Measurements from ENCODE around the gene GRIN3A. TPM values are rescaled to one million over a fixed set of nuclear protein-coding genes. Genes with fewer than 3 reads are reported as not detected.
"Not testable (repeated sequence)": the region's sequence is repeated elsewhere in the genome, so short reads cannot be mapped to it uniquely, and the experiment has no call there.

GRIN3A gene
- total RNA-seq, result not detected in 2 replicates

GRCh38 chr9:101738566-101739183 is at the start of gene GRIN3A:
TSS of gene GRIN3A (minus strand) at chr9:101738647. CDS start at chr9:101737979, 668 bp downstream.
- peak in 1 of 2 donors; percentile 2 for DNase-seq (ENCODE audit: low read depth in 2 of 2)

- no peak for DNase-seq (ENCODE audit: low read depth in 2 of 2)
These were observed 49.4 kb upstream of the GRIN3A start for GRCh38 chr9:101787891-101788290.

GRCh38 chr9:101778332-101778731 is 39.9 kb upstream of the GRIN3A start:
- DNase-seq (ENCODE audit: low read depth in 2 of 2), result no peak

DNA sequence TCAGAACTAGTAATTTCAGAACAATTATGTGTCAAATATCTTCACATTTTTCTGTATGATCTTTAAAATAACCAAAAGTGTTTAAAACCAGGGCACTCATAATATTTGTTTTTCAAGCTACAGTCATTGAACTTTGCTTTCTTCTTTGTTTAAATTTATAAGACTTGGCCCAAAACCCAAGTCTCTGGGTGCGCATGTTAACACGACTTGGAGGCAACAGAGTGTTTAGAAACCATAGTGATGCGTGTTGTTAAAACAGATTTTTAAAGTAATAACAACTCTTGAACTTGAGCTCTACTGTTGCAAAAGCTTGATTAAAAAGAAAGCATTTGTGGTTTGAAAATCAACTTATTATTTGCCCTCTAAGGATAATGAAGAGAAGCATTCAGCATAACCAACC is 26.0 kb upstream of the GRIN3A start:
- no peak for DNase-seq (ENCODE audit: low read depth in 2 of 2)

DNA sequence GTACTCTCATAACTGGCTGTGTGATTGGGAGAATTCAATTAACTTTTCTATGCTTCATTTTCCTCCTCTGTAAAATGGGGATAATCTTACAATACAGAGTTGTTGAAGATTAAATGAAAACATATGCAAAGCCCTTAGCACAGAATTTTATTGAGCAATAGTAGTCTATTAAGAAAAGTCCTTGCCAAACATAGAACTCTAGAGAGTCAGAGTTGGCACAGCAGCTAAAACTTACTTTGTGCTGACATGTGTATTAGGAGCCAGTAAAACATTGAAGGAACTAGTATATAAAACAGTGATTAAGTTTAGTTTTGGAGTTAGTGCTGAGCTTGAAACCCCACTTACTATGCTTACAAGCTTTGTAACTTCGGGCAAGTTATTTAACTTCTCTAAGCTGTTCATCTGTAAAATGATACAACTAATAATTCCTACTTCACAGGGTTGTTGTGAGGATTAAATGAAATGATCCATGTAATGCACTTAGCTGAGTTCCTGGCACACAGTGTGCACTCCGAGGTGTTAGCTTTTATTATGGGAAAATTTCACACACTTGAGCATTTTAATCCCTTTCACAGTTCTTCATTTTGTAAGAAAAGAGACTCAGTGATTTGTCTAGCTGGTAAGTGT is 20.0 kb upstream of the GRIN3A start:
- no peak for DNase-seq (ENCODE audit: low read depth in 2 of 2)

GRCh38 chr9:101753716-101754115 is 15.3 kb upstream of the GRIN3A start:
- DNase-seq (ENCODE audit: low read depth in 2 of 2), result no peak

DNA sequence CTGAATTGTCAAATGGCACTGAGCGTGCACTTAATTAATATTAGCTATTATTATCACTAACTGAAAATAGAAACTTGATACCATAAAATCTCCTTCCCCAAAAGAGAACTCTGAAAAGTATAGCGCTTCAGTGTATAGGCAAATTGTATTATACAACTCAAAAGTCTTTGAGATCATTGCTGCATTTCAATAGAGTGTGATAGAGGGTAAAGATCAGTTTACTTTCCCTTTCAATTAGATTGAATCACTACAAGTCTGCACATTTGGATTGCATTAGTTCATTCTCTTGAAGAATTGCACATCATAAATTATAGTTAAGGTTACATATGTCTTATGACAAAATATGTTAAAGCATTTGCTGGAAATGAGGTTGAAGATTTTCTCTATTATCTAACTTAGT is 13.4 kb upstream of the GRIN3A start:
- no peak for DNase-seq (ENCODE audit: low read depth in 2 of 2)

DNA sequence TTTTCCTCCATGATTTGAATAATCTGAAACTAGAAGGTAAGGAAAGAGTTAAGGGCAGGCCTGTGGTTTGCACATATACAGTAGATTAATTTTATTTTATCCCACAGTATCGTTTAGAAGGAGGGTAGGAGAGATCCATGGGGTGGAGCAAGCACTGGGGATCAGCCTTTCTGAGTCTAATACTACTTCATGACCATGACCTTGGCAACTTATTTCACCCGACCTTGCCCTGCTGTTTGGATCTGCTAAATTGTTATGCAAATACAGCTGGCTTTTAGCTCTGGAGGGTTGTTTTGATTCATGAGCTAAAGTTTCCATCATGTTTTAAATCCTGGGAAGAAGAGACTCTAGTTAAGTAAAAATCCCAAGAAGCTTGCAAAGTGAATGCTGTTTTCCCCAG is 864 bp upstream of the GRIN3A start:
- no peak for DNase-seq (ENCODE audit: low read depth in 2 of 2)

- DNase-seq (ENCODE audit: low read depth in 2 of 2), result no peak
These were observed 512 bp downstream of the GRIN3A start for GRCh38 chr9:101737705-101738565.

DNA sequence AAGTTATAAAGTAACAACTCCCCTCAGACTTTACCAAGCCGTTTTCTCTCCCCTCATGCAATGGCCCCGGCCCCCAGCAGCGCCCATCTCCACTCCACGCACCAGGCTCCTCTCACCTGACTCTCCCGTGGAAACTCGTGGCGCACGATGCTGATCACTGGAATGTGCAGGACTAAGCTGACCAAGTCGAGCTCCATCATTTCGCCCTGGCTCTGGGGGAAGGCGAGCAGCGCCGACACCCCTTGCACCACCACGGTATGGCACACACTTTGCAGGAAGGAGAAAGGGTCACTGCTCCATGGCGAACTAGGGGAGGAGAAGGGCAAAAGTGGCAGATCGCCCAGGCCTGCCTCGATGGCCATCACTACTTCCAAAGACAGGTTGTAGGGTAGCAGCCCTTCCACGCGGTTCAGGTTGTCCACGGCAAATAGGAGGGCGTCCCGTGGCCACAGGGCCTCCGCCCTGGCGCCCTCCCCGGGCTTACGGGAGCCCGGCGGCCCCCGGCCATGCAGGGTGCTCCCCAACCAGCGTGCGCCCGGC is 1.2 kb downstream of the GRIN3A start:
- DNase-seq (ENCODE audit: low read depth in 2 of 2), result no peak

GRCh38 chr9:101736717-101737116 is 1.7 kb downstream of the GRIN3A start:
- no peak for DNase-seq (ENCODE audit: low read depth in 2 of 2)

DNA sequence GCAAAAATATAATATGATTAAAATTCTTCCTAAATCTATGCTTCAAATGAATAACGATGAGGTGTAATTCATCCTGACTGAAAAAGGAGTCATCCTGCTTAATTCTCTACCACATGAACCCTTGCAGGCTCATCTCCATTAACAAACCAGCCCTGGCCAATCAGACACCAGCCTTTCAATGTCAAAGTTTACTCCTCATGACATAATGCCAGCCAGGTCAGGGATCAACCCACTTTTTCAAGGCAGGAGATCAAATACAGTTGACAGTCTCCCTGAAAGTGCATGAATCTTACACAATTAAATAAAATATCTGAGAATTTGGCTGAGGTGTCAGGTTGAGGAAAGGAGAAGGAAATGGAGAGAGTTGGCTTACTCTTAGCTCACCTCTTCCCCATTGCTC is 7.0 kb downstream of the GRIN3A start:
- no peak for DNase-seq (ENCODE audit: low read depth in 2 of 2)

DNA sequence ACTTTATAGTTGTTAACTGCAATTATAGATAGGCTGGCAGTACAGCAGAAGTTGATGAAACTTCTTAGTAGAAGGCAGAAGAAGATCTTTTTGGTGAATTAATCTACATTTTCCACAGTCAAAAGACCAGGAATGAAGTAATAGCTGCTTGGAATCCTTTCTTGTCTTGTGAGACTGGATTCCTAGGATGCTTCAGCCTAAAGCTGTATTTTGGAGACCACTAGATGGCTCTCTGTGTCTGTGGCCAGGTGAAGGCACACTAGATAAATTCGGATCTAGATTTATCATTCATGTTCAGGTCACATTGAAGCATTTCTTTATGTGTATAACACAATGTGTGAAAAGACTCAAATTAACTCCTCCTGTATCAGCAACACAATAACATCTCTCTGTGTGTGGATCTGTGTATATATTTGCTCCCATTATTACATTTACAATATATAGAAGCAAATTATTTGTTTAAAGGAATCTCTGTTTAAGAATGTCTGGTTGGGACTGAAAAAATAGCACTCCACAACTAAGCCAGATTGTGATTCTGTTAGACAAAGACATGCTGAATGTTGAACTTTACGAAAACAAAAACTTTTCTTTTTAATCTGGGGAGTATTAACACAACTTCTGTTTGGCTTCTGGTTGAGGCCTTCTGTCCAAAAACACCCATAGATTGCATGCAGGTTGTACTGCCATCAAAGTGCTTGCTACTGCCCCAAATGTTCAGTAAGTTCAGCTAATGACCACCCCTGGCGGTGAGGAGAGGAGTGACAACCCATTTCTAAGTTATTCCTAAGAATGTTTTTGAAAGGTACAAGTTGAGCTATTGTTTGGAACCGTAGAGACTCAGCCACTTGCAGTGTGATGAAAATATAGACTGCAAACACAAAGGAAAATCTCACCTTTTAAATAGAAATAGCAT is 10.6 kb downstream of the GRIN3A start:
- DNase-seq (ENCODE audit: low read depth in 2 of 2), result peak; percentile 29 to 44

GRCh38 chr9:101724271-101724670 is 14.2 kb downstream of the GRIN3A start:
- not testable (repeated sequence) for DNase-seq (ENCODE audit: low read depth in 2 of 2)

- DNase-seq (ENCODE audit: low read depth in 2 of 2), result no peak
These were observed 20.3 kb downstream of the GRIN3A start for GRCh38 chr9:101718192-101718591.

- DNase-seq (ENCODE audit: low read depth in 2 of 2), result no peak
These were observed 21.8 kb downstream of the GRIN3A start for GRCh38 chr9:101716629-101717028.

DNA sequence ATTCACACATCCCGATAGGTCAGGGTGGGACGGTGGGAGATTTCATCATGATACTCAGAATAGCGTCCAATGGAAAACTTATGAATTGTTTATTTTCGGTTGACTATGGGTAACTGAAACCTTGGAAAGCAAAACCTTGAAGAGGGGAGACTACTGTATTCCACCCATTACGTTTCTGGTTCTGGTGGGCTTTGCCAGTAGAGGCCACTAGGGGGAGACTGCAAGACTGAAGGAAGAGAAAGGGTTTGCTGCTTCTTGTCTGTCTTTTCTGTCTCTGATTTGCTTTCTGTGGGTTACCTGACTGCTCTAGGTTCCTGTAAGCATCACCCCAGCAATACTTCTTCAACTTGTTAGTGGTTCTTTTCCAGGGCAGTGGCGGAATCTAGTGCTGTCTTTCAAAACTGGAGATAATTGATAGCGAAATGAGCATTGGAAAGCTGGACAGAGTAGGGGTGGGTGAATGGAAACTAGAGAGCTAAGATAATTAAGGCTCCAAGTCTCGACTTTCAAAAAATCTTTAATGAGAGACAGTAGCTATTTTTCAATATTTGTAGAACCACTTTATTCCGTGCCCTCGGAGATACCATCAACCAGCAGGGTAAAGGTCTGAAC is 27.0 kb downstream of the GRIN3A start:
- DNase-seq (ENCODE audit: low read depth in 2 of 2), result peak; percentile 19 to 25

DNA sequence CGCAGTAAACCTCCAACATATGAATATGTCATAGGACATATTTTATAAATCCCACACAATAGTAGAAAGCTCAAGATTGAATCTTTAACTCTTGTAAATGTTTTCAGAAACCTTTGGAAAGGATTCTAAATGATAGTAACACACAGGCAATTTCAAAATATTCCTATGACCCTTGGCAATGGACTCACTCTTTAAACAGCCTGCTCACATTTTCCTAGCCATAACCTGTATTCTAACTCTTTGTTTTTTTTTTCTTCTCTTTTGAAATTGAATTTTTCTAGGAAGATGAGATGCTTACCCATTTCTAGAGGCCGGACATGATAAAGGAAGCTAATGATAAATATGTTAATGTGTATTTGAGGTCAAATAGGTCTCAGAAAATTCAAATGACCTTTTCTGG is 29.6 kb downstream of the GRIN3A start:
- DNase-seq (ENCODE audit: low read depth in 2 of 2), result no peak

DNA sequence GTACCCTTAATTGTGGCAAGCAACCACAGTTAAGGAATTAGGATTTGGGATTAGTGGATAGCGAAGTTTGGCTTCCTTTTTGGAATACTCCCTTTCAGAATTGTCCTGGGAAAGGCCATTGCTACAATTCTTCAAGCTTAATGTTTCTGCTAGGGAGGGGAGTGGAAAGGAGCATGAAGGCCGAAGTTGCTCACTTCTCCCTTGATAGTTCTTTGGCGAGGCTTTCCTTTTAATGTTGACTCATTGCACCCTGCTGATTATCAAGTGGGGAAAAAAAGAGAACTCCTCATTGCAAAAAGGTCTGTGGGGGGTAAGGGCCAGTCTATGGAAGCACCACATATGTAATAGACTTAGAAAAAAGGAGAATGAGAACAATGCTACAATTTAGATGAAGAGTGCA is 30.7 kb downstream of the GRIN3A start:
- DNase-seq (ENCODE audit: low read depth in 2 of 2), result no peak

- DNase-seq (ENCODE audit: low read depth in 2 of 2), result no peak
These were observed 31.4 kb downstream of the GRIN3A start for GRCh38 chr9:101706997-101707396.
